Left lobe of liver (tissue), 2 donors: ENCODE data around the gene TNS2. TPM values are rescaled to one million over a fixed set of nuclear protein-coding genes. Genes with fewer than 3 reads are reported as not detected.
"Not testable (repeated sequence)": the region's sequence is repeated elsewhere in the genome, so short reads cannot be mapped to it uniquely, and the experiment has no call there.

Experiments used
- ATAC-seq: fragments of 200-7000 bp; cut with Tn5 transposase; one replicate; pipeline ENCODE4 v1.9.1; 2020; ENCODE audit warnings: mild to moderate bottlenecking, moderate library complexity
- DNase-seq: peaks from one replicate; pipeline ENCODE4 v3.0.0-alpha.2; 2020; ENCODE audit warnings: low spot score
- total RNA-seq: library from RNA; stranded (reverse); gene quantifications from one replicate; pipeline ENCODE4 v1.2.1, GENCODE V29; 2021
- donor health status: DM: no; HTN: no; CAD: no; lungs with moderate emphysema.
- donor health status: DM: no; HTN: yes; CAD: no.

The TNS2 gene, protein sequence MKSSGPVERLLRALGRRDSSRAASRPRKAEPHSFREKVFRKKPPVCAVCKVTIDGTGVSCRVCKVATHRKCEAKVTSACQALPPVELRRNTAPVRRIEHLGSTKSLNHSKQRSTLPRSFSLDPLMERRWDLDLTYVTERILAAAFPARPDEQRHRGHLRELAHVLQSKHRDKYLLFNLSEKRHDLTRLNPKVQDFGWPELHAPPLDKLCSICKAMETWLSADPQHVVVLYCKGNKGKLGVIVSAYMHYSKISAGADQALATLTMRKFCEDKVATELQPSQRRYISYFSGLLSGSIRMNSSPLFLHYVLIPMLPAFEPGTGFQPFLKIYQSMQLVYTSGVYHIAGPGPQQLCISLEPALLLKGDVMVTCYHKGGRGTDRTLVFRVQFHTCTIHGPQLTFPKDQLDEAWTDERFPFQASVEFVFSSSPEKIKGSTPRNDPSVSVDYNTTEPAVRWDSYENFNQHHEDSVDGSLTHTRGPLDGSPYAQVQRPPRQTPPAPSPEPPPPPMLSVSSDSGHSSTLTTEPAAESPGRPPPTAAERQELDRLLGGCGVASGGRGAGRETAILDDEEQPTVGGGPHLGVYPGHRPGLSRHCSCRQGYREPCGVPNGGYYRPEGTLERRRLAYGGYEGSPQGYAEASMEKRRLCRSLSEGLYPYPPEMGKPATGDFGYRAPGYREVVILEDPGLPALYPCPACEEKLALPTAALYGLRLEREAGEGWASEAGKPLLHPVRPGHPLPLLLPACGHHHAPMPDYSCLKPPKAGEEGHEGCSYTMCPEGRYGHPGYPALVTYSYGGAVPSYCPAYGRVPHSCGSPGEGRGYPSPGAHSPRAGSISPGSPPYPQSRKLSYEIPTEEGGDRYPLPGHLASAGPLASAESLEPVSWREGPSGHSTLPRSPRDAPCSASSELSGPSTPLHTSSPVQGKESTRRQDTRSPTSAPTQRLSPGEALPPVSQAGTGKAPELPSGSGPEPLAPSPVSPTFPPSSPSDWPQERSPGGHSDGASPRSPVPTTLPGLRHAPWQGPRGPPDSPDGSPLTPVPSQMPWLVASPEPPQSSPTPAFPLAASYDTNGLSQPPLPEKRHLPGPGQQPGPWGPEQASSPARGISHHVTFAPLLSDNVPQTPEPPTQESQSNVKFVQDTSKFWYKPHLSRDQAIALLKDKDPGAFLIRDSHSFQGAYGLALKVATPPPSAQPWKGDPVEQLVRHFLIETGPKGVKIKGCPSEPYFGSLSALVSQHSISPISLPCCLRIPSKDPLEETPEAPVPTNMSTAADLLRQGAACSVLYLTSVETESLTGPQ (N-terminal part only)
- total RNA-seq = 146 TPM

- peak; percentile 10 for ATAC-seq
Measured at GRCh38 chr12:53049571-53050318, at the start of gene TNS2. Gene TNS2 (plus strand): TSS chr12:53050065. CDS start chr12:53050186, 121 bp downstream.

GRCh38 chr12:53004178-53004577 lies 45.7 kb upstream of the TNS2 start:
- ATAC-seq (no peak), DNase-seq (no peak)

More at GRCh38 chr12:53049571-53050318, at the start of gene TNS2:
- peak; percentile 85 for DNase-seq

DNA sequence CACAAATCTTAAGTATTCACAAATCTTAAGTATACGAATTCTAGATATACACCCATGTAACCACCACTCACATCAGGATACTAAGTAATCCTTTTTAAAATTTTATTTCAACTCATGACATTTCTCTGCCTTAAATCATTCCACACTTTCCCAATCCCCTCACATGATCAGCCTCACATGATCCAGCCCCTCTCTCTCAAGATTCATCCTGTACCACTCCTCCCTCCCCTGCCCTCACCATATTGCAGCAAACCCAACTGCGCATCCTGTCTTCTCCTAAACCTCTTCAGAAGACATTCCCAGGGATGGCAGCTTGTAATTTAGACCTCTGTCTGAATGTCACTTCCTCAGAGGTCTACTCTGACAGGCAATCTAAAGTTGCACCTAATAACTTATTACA lies 45.3 kb upstream of the TNS2 start:
- ATAC-seq (no peak), DNase-seq (no peak)

GRCh38 chr12:53005215-53005985 lies 44.5 kb upstream of the TNS2 start:
- no peak for ATAC-seq

DNA sequence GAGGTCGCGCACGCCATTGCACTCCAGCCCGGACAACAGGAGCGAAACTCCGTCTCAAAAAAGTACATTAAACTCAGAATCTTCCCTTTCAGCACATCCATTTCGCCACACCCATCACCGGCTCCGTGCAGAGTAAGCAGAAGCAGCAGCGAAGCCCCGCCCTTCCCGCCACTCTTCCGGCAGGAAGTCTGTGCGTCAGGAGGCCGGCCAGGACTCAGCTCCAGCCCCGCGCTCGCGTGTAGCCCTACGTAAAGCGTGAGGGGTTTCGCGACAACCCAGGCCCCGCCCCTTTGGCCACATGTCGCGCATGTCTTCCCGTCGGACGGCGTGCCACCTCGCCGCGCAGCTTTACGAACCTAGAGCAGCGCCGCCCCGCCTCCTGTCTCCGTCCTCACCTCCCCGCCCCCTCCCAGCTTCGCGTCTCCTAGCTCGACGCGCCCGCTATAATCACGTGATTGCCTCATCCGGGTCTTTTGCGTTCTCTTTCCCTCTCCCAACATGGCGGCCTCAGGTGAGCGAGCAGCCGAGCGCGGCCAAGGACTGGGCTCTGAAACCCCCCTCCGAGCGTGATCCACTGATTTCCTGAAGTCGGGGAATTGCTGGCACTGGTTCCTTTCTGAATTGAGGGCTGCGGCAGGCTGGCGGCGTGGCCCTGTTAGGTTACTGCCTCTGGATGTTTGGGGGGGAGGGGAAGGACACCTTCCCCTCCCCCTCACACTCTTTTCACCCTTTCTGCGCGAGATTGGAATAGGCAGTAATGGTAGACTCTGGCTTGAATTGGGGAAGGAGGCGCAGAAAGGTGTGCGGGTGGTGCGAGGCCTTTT lies 43.7 kb upstream of the TNS2 start, which contains the start of gene EIF4B:
TSS of gene EIF4B (plus strand) at position 471 of the 824 bp plus-strand sequence. CDS start at position 499, 28 bp downstream.
- DNase-seq = peak; percentile 100
- peak; percentile 91 for ATAC-seq

More at GRCh38 chr12:53005215-53005985, 44.5 kb upstream of the TNS2 start:
- DNase-seq = no peak

DNA sequence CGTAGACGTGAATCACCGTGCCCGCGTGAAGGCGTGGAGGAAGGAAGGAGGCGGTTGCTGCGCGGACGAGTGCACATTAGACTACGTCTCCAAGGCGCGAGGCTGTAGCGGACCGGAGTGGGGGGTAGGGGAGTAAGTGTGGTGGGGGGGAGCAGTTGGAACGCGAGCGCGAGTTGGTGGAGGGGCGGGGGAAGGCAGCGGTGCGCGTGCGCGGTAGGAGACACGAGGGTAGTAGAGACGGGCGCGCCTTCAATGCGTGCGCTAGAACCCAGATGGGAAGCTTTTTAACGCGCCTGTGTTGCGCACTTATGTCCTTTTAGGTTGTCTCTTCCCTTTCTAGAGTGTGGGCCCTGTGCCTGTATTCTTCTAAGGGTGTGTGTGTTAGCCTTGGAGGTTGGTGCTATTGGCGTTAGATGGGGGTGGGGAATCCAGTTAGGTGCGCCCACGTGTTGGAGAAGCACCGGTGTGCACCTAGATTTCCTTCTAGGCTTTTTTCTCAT lies 43.0 kb upstream of the TNS2 start:
- DNase-seq (peak; percentile 79), ATAC-seq (peak; percentile 64)

DNA sequence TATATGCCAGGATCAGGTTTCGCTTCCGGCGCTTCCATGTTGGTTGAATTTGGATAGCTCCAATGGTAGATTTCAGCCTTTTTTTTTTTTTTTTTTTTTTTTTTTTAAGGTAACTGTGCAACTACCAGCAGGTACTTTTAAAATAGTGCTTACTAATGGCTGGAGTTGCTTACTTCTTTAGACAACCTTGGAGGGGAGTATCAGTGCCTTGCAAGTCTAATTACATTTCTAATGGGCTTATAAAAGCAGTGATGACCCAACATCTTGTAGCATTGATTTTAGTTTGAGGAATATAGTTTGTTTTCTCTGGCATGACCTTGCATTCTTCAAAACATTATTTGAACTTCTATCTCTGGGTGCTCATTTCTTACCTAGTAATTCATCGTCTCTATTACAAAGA lies 42.5 kb upstream of the TNS2 start:
- no peak for DNase-seq
- ATAC-seq = no peak

- not testable (repeated sequence) for DNase-seq, ATAC-seq
Measured at GRCh38 chr12:53008760-53009159, 41.1 kb upstream of the TNS2 start.

GRCh38 chr12:53010955-53011354 lies 38.9 kb upstream of the TNS2 start:
- DNase-seq (no peak), ATAC-seq (no peak)

DNA sequence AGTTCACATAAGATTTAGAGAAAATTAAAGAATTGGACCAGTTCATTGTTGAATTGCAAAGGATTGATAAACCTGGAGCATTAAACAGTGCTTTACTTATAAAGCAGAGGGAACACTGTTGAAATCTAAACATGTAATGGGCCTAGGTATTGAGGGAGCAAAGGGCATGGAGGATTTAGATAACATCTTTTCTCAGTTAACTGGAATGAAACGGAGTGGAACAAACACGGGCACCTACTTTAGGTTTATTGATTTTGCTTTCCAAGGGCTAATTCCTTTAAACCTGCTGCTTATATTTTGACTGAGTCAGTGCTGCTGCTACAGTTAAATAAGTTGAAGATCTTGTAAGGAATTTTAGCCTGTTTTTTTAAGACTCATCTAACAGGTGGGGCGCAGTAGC lies 38.0 kb upstream of the TNS2 start:
- ATAC-seq (peak; percentile 77), DNase-seq (no peak)

GRCh38 chr12:53012928-53013327 lies 36.9 kb upstream of the TNS2 start:
- ATAC-seq = peak; percentile 57
- no peak for DNase-seq

- no peak for DNase-seq
- ATAC-seq = no peak
Measured at GRCh38 chr12:53014709-53015108, 35.2 kb upstream of the TNS2 start.

- no peak for DNase-seq
- no peak for ATAC-seq
Measured at GRCh38 chr12:53025250-53025649, 24.6 kb upstream of the TNS2 start.

DNA sequence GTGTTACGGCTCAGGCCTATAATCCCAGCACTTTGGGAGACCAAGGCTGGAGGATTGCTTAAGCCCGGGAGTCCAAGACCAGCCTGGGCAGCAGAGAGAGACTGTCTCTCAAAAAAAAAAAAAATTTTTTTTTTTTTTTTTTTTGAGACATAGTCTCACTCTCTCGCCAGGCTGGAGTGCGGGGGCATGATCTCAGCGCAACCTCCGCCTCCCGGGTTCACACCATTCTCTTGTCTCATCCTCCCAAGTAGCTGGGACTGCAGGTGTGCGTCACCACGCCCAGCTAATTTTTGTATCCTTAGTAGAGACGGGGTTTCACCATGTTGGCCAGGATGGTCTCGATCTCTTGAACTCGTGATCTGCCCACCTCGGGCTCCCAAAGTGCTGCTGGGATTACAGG lies 22.9 kb upstream of the TNS2 start:
- not testable (repeated sequence) for DNase-seq, ATAC-seq

DNA sequence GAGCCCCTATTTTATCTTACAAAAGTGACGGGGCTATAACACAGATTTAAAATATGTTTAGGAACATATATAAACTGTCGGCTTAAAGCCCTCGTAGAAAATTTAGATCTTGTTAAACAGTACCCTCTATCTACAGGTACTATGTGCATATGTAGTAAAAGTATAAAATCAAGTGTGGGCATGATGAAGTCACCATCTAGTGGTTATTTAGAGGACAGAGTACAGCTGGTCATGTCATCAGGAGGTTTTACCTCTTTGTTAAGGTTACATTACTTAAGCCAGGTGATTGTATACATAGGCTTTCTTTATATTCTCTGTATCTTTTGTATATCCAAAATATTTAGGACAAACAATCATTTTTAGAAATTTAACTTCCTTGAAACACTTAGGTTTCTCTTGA lies 18.2 kb upstream of the TNS2 start:
- no peak for DNase-seq
- peak; percentile 52 for ATAC-seq

DNA sequence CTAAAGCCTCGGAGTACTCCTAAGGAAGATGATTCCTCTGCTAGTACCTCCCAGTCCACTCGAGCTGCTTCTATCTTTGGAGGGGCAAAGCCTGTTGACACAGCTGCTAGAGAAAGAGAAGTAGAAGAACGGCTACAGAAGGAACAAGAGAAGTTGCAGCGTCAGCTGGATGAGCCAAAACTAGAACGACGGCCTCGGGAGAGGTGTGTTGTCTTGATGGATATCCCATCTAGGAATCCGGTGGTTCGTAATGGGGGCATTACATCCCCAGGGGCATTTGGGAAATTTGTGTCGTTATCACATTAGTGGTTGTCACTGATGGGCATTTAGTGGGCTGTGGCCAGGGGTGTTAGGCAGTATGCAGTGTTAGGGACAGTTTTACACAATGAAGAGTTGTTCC lies 16.0 kb upstream of the TNS2 start:
- not testable (repeated sequence) for DNase-seq, ATAC-seq

DNA sequence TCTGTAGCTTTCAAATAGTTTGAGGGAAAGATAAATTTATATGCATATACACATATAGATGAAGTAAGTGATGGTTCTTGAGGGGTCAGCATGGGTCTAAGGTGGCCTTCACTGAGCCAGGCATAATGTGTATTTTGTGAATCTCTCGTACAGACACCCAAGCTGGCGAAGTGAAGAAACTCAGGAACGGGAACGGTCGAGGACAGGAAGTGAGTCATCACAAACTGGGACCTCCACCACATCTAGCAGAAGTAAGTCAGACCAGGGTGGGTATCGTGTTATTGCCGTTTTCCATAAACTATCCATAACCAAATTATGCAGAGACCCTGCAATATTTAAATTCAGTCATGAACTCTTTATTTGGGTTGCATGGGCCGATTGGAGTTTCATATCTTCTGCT lies 15.4 kb upstream of the TNS2 start:
- ATAC-seq = no peak
- DNase-seq = no peak

- no peak for DNase-seq
- ATAC-seq = no peak
Measured at GRCh38 chr12:53036802-53037201, 13.1 kb upstream of the TNS2 start.
